T1000 (cell line): ENCODE data around the gene L3MBTL4.

Experiments
- DNase-seq: peaks from one replicate; lab custom pipeline; 2025; ENCODE audit warnings: mixed read lengths; lab: John Stamatoyannopoulos, UW

L3MBTL4 gene

GRCh38 chr18:6251084-6251483 is 163.6 kb downstream of the L3MBTL4 start:
- no peak for DNase-seq

- DNase-seq = no peak
These were observed 164.9 kb downstream of the L3MBTL4 start for GRCh38 chr18:6249788-6250187.

GRCh38 chr18:6249170-6249569 is 165.5 kb downstream of the L3MBTL4 start:
- no peak for DNase-seq

- DNase-seq = no peak
These were observed 166.7 kb downstream of the L3MBTL4 start for GRCh38 chr18:6248017-6248416.

- no peak for DNase-seq
These were observed 172.7 kb downstream of the L3MBTL4 start for GRCh38 chr18:6242004-6242403.

GRCh38 chr18:6239716-6240115 is 175.0 kb downstream of the L3MBTL4 start:
- no peak for DNase-seq

- no peak for DNase-seq
These were observed 178.5 kb downstream of the L3MBTL4 start for GRCh38 chr18:6236258-6236657.

- DNase-seq = no peak
These were observed 192.4 kb downstream of the L3MBTL4 start for GRCh38 chr18:6222271-6222670.

- no peak for DNase-seq
These were observed 193.1 kb downstream of the L3MBTL4 start for GRCh38 chr18:6221602-6222014.

- no peak for DNase-seq
These were observed 194.6 kb downstream of the L3MBTL4 start for GRCh38 chr18:6220129-6220528.

- DNase-seq = no peak
These were observed 195.5 kb downstream of the L3MBTL4 start for GRCh38 chr18:6219116-6219717.

GRCh38 chr18:6215888-6216287 is 198.8 kb downstream of the L3MBTL4 start:
- no peak for DNase-seq

GRCh38 chr18:6211174-6211504 is 203.6 kb downstream of the L3MBTL4 start:
- no peak for DNase-seq

- DNase-seq = no peak
These were observed 204.2 kb downstream of the L3MBTL4 start for GRCh38 chr18:6210349-6211173.

GRCh38 chr18:6207941-6208340 is 206.8 kb downstream of the L3MBTL4 start:
- no peak for DNase-seq

- DNase-seq = no peak
These were observed 207.6 kb downstream of the L3MBTL4 start for GRCh38 chr18:6207116-6207515.

GRCh38 chr18:6205706-6206105 is 209.0 kb downstream of the L3MBTL4 start:
- no peak for DNase-seq

- DNase-seq = no peak
These were observed 210.2 kb downstream of the L3MBTL4 start for GRCh38 chr18:6204476-6204875.

- no peak for DNase-seq
These were observed 210.9 kb downstream of the L3MBTL4 start for GRCh38 chr18:6203791-6204190.

- no peak for DNase-seq
These were observed 211.8 kb downstream of the L3MBTL4 start for GRCh38 chr18:6202861-6203260.

GRCh38 chr18:6200204-6200774 is 214.4 kb downstream of the L3MBTL4 start:
- DNase-seq = no peak

GRCh38 chr18:6199777-6200176 is 214.9 kb downstream of the L3MBTL4 start:
- no peak for DNase-seq

- DNase-seq = no peak
These were observed 216.1 kb downstream of the L3MBTL4 start for GRCh38 chr18:6198585-6198984.
